ENCODE results near the gene PLCL2.

Gene PLCL2

GRCh38 chr3:16994854-16995525, 110.2 kb downstream of the PLCL2 start:
- H3K36me3 ChIP-seq, result no peaks in the 10 kb centered on the region
- no peak for TF ChIP-seq CTCF (IDR thresholded peaks at IDR 0.05)
- H3K9me3 ChIP-seq, result no peaks in the 10 kb centered on the region
- H3K27me3 ChIP-seq, result no peaks in the 10 kb centered on the region
- peaks cover 3 to 22% of the 10 kb centered on the region in 2 experiments for H3K4me1 ChIP-seq (ENCODE audit: control insufficient read depth in 1 of 2, insufficient read depth in 1 of 2, low read depth in 1 of 2, low read length in 1 of 2)
- no peak overlapping the region for H3K4me3 ChIP-seq (ENCODE audit: low read depth in 1 of 2, low read length in 1 of 2)
- no peak overlapping the region for H3K27ac ChIP-seq

GRCh38 chr3:16995601-16996000, 110.8 kb downstream of the PLCL2 start:
- Histone ChIP-seq H3K27ac (no peak overlapping the region), H3K9me3 (no peaks in the 10 kb centered on the region), H3K36me3 (no peaks in the 10 kb centered on the region), H3K4me3 (ENCODE audit: low read depth in 1 of 2, low read length in 1 of 2) (no peak overlapping the region), H3K4me1 (ENCODE audit: control insufficient read depth in 1 of 2, insufficient read depth in 1 of 2, low read depth in 1 of 2, low read length in 1 of 2) (peaks cover 3 to 22% of the 10 kb centered on the region in 2 experiments), H3K27me3 (no peaks in the 10 kb centered on the region)
- TF ChIP-seq CTCF (IDR thresholded peaks at IDR 0.05), result no peak

- no peak for TF ChIP-seq CTCF (IDR thresholded peaks at IDR 0.05)
- no peaks in the 10 kb centered on the region for H3K36me3 ChIP-seq
- H3K27me3 ChIP-seq, result no peaks in the 10 kb centered on the region
- peaks cover 3 to 22% of the 10 kb centered on the region in 2 experiments for H3K4me1 ChIP-seq (ENCODE audit: control insufficient read depth in 1 of 2, insufficient read depth in 1 of 2, low read depth in 1 of 2, low read length in 1 of 2)
- no peak overlapping the region for H3K4me3 ChIP-seq (ENCODE audit: low read depth in 1 of 2, low read length in 1 of 2)
- no peaks in the 10 kb centered on the region for H3K9me3 ChIP-seq
- no peak overlapping the region for H3K27ac ChIP-seq
Observed at GRCh38 chr3:16998236-16998923, 113.6 kb downstream of the PLCL2 start.

- H3K27ac ChIP-seq, result no peak overlapping the region
- H3K36me3 ChIP-seq, result no peaks in the 10 kb centered on the region
- H3K4me3 ChIP-seq (ENCODE audit: low read depth in 1 of 2, low read length in 1 of 2), result no peak overlapping the region
- no peaks in the 10 kb centered on the region for H3K27me3 ChIP-seq
- H3K4me1 ChIP-seq (ENCODE audit: control insufficient read depth in 1 of 2, insufficient read depth in 1 of 2, low read depth in 1 of 2, low read length in 1 of 2), result peaks cover 3 to 22% of the 10 kb centered on the region in 2 experiments
- H3K9me3 ChIP-seq, result no peaks in the 10 kb centered on the region
- no peak for TF ChIP-seq CTCF (IDR thresholded peaks at IDR 0.05)
Observed at GRCh38 chr3:16999161-16999560, 114.4 kb downstream of the PLCL2 start.

GRCh38 chr3:16999871-17000270, 115.1 kb downstream of the PLCL2 start:
- no peaks in the 10 kb centered on the region for H3K9me3 ChIP-seq
- H3K4me3 ChIP-seq (ENCODE audit: low read depth in 1 of 2, low read length in 1 of 2), result no peak overlapping the region
- no peaks in the 10 kb centered on the region for H3K27me3 ChIP-seq
- H3K4me1 ChIP-seq (ENCODE audit: control insufficient read depth in 1 of 2, insufficient read depth in 1 of 2, low read depth in 1 of 2, low read length in 1 of 2), result peaks cover 3 to 22% of the 10 kb centered on the region in 2 experiments
- no peak for TF ChIP-seq CTCF (IDR thresholded peaks at IDR 0.05)
- H3K36me3 ChIP-seq, result no peaks in the 10 kb centered on the region
- no peak overlapping the region for H3K27ac ChIP-seq

Measured in neutrophil (primary cell).